ENCODE results near the gene SEMA6A. TPM values are rescaled to one million over a fixed set of nuclear protein-coding genes. Genes with fewer than 3 reads are reported as not detected.

Gene SEMA6A
- total and polyA plus RNA-seq, 9 of the 15 experiments (the other 6 are each of a cell fraction or from before 2014, with no cell fraction given) = 0.04 to 0.42 (median 0.18) TPM; not detected in 5

- TF ChIP-seq, protein P1, sequence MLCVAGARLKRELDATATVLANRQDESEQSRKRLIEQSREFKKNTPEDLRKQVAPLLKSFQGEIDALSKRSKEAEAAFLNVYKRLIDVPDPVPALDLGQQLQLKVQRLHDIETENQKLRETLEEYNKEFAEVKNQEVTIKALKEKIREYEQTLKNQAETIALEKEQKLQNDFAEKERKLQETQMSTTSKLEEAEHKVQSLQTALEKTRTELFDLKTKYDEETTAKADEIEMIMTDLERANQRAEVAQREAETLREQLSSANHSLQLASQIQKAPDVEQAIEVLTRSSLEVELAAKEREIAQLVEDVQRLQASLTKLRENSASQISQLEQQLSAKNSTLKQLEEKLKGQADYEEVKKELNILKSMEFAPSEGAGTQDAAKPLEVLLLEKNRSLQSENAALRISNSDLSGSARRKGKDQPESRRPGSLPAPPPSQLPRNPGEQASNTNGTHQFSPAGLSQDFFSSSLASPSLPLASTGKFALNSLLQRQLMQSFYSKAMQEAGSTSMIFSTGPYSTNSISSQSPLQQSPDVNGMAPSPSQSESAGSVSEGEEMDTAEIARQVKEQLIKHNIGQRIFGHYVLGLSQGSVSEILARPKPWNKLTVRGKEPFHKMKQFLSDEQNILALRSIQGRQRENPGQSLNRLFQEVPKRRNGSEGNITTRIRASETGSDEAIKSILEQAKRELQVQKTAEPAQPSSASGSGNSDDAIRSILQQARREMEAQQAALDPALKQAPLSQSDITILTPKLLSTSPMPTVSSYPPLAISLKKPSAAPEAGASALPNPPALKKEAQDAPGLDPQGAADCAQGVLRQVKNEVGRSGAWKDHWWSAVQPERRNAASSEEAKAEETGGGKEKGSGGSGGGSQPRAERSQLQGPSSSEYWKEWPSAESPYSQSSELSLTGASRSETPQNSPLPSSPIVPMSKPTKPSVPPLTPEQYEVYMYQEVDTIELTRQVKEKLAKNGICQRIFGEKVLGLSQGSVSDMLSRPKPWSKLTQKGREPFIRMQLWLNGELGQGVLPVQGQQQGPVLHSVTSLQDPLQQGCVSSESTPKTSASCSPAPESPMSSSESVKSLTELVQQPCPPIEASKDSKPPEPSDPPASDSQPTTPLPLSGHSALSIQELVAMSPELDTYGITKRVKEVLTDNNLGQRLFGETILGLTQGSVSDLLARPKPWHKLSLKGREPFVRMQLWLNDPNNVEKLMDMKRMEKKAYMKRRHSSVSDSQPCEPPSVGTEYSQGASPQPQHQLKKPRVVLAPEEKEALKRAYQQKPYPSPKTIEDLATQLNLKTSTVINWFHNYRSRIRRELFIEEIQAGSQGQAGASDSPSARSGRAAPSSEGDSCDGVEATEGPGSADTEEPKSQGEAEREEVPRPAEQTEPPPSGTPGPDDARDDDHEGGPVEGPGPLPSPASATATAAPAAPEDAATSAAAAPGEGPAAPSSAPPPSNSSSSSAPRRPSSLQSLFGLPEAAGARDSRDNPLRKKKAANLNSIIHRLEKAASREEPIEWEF (CRISPR knock-in tag; IDR thresholded peaks at IDR 0.05) = no peak
- TF ChIP-seq EP300 (IDR thresholded peaks at IDR 0.05; ENCODE audit: low read length) = no peak
Observed at GRCh38 chr5:116572350-116573278, 2.0 kb downstream of the SEMA6A start (continued).

Measured in K562 (cell line).